D721Med (cell line): ENCODE data around the gene BTBD17.

Source experiments
- DNase-seq: peaks from one replicate; pipeline ENCODE4 v3.0.0; 2011; ENCODE audit warnings: low spot score; ENCODE audit not compliant: insufficient read length
- FAIRE-seq: peaks from 2 replicates; lab custom pipeline; 2011; peaks lifted over from hg19 to GRCh38; lab: Jason Lieb, UNC
- TF ChIP-seq, protein P1 (sequence below): IDR thresholded peaks from 2 replicates; pipeline ENCODE4 v1.5.1; 2012; ENCODE audit warnings: mild to moderate bottlenecking, control low read depth; ENCODE audit not compliant: insufficient read depth; ENCODE audit errors: missing control alignments

Gene BTBD17

DNA sequence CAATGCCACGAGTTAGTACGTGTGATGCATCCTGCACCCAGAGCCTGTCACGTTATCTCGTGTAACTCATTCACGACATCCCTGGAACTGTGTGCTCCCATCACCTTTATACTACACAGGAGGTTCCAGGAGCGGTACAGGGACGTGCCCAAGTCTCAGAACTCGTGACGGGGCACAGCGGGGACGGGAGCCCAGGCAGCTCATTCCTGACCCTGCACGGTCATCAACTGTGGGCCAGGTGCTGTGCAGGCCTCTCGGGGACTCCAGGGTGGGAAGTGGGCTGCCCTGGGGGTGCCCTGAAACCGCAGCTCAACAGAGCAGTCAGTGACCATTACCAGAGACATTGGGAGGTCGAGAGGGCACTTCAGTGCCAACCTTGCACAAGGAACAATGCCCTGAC lies 46.8 kb downstream of the BTBD17 start:
- FAIRE-seq = no peak
- no peak for DNase-seq
- TF ChIP-seq, protein P1, sequence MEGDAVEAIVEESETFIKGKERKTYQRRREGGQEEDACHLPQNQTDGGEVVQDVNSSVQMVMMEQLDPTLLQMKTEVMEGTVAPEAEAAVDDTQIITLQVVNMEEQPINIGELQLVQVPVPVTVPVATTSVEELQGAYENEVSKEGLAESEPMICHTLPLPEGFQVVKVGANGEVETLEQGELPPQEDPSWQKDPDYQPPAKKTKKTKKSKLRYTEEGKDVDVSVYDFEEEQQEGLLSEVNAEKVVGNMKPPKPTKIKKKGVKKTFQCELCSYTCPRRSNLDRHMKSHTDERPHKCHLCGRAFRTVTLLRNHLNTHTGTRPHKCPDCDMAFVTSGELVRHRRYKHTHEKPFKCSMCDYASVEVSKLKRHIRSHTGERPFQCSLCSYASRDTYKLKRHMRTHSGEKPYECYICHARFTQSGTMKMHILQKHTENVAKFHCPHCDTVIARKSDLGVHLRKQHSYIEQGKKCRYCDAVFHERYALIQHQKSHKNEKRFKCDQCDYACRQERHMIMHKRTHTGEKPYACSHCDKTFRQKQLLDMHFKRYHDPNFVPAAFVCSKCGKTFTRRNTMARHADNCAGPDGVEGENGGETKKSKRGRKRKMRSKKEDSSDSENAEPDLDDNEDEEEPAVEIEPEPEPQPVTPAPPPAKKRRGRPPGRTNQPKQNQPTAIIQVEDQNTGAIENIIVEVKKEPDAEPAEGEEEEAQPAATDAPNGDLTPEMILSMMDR = no peak

DNA sequence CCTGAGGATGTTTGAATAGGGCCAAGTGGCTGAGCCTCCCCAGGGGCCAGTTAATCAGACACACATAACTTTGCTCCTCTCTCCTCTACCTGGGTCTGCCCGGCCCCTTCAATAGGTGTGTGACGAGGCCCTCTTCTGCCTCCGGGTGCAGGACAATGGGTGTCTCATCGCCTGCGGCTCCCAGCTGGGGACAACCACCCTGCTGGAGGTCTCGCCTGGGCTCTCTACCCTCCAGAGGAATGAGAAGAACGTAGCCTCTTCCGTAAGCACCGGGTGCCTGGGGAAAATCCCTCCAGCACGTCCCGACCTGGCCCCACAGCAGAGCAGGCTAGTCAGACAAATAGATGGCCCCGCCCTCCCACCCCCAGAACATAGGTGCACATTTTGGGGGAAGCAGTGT lies 51.8 kb downstream of the BTBD17 start:
- TF ChIP-seq, protein P1 = no peak
- DNase-seq = no peak
- no peak for FAIRE-seq

DNA sequence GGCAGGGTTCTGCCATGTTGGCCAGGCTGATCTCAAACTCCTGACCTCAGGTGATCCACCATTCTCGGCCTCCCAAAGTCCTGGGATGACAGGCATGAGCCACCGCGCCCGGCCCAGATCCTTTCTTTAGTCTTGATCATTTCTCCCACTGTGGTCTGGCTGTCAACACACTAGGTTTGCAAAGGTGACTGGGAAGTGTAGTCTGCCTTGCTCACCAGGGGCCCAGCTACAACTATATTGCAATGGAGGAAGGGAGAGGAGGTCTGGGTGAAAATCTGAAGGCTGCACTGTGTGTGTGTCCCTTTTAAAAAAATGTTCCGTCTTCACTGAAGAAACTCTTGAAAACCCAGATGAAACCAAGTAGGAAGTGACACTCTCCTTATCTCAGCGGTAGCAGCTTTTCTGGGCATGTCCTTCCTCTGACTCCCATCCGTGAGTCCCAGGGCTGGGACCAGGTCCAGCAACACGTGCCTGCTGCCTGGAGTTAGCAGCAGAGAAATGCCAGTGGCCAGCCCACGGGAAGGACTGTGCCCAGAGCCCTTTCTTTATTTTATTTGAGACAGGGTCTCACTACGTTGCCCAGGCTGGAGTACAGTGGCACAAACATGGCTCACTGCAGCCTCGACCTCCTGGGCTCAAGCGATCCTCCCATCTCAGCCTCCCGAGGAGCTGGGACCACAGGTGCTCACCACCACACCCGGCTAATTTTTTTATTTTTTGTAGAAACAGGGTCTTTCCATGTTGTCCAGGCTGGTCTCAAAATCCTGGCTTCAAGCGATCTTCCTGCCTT lies 53.5 kb downstream of the BTBD17 start:
- FAIRE-seq (no peak), DNase-seq (no peak)
- TF ChIP-seq, protein P1 = no peak
